SU-DHL-6 (cell line): ENCODE measurements around the gene OBP2A.
"Not testable (repeated sequence)": the region's sequence is repeated elsewhere in the genome, so short reads cannot be mapped to it uniquely, and the experiment has no call there.

Experiments used
- H2AFZ ChIP-seq: fragments of 200-600 bp; sonication (generic); 2 replicates; pipeline ENCODE4 v1.6.1; 2014; ENCODE audit warnings: low read depth, mild to moderate bottlenecking, moderate library complexity, mixed read lengths, antibody characterized with exemption, low read length; ENCODE audit not compliant: severe bottlenecking
- H3F3A ChIP-seq: fragments of 200-600 bp; shearing (Covaris generic); 2 replicates; pipeline ENCODE4 v1.6.0; 2016; ENCODE audit warnings: antibody characterized with exemption, mild to moderate bottlenecking; ENCODE audit not compliant: insufficient read depth
- H3K27ac ChIP-seq: fragments of 200-600 bp; sonication (generic); 2 replicates; pipeline ENCODE4 v1.5.1; 2016; ENCODE audit warnings: low read depth, mild to moderate bottlenecking, low read length, moderate library complexity, mixed read lengths
- H3K27me3 ChIP-seq: fragments of 200-600 bp; sonication (generic), shearing (Covaris generic); 2 replicates; pipeline ENCODE4 v1.6.0; 2014; ENCODE audit warnings: mild to moderate bottlenecking, low read length
- H3K36me3 ChIP-seq: fragments of 200-600 bp; sonication (generic); 2 replicates; pipeline ENCODE4 v1.6.1; 2014; ENCODE audit warnings: mild to moderate bottlenecking, low read length, mixed read lengths
- H3K4me2 ChIP-seq: fragments of 300-600, 200-600 bp; shearing (Covaris generic), sonication (generic); 2 replicates; pipeline ENCODE4 v1.6.0; 2014; ENCODE audit warnings: low read length, low read depth, mild to moderate bottlenecking; ENCODE audit not compliant: poor library complexity, severe bottlenecking
- H3K4me3 ChIP-seq: fragments of 200-600 bp; sonication (generic); 2 replicates; pipeline ENCODE4 v1.5.1; 2014; ENCODE audit warnings: antibody characterized with exemption, low read length, mild to moderate bottlenecking, mixed read lengths; ENCODE audit not compliant: insufficient read depth, poor library complexity, severe bottlenecking
- H3K79me2 ChIP-seq: fragments of 200-600 bp; sonication (generic); 2 replicates; pipeline ENCODE4 v1.6.1; 2014; ENCODE audit warnings: mild to moderate bottlenecking, low read length, moderate library complexity; ENCODE audit not compliant: insufficient read depth
- H3K9ac ChIP-seq: fragments of 200-600 bp; sonication (generic); 2 replicates; pipeline ENCODE4 v1.7.0; 2014; ENCODE audit warnings: mild to moderate bottlenecking, low read length
- H3K9me2 ChIP-seq: fragments of 200-600 bp; sonication (generic); replicated peaks from 2 replicates; pipeline ENCODE4 v1.6.1; 2014; ENCODE audit warnings: low read length; ENCODE audit not compliant: insufficient read depth
- H3K9me3 ChIP-seq: fragments of 200-600 bp; sonication (generic); 2 replicates; pipeline ENCODE4 v1.6.1; 2014; ENCODE audit warnings: low read length, mixed read lengths; ENCODE audit not compliant: insufficient read depth
- H4K20me1 ChIP-seq: fragments of 200-600 bp; sonication (generic); 2 replicates; pipeline ENCODE4 v1.6.1; 2014; ENCODE audit warnings: low read depth, mild to moderate bottlenecking, antibody characterized with exemption, low read length, moderate library complexity, mixed read lengths
- CTCF ChIP-seq: fragments of 200-600 bp; sonication (generic); IDR thresholded peaks from one replicate; pipeline ENCODE4 v1.5.1; 2017; ENCODE audit warnings: antibody characterized with exemption, mild to moderate bottlenecking, low read length, moderate library complexity; ENCODE audit not compliant: insufficient read depth, poor library complexity, severe bottlenecking
- EZH2phosphoT487 ChIP-seq: fragments of 200-600 bp; sonication (generic), shearing (Covaris generic); conservative IDR thresholded peaks from 2 replicates; pipeline ENCODE4 v1.6.1; 2018; ENCODE audit warnings: mild to moderate bottlenecking, antibody characterized with exemption, low read length, moderate library complexity, mixed read lengths

OBP2A gene

GRCh38 chr9:135512241-135512603 lies 33.7 kb upstream of the OBP2A start:
- Histone ChIP-seq H3K36me3 (no peaks in the 10 kb centered on the region), H3K9me2 (no peaks in the 10 kb centered on the region), H3K9ac (no peak overlapping the region), H3K9me3 (no peaks in the 10 kb centered on the region), H3K4me3 (no peak overlapping the region), H4K20me1 (no peaks in the 10 kb centered on the region), H3K79me2 (no peaks in the 10 kb centered on the region), H3F3A (no peaks in the 10 kb centered on the region), H3K27me3 (no peaks in the 10 kb centered on the region), H2AFZ (no peak overlapping the region), H3K27ac (no peak overlapping the region), H3K4me2 (no peak overlapping the region)
- TF ChIP-seq EZH2phosphoT487 = no peak
- TF ChIP-seq CTCF = no peak

- Histone ChIP-seq H3K4me2 (no peak overlapping the region), H3K79me2 (no peaks in the 10 kb centered on the region), H3K27ac (no peak overlapping the region), H2AFZ (no peak overlapping the region), H3K9me3 (no peaks in the 10 kb centered on the region), H3K9me2 (no peaks in the 10 kb centered on the region), H3F3A (no peaks in the 10 kb centered on the region), H3K27me3 (no peaks in the 10 kb centered on the region), H3K36me3 (no peaks in the 10 kb centered on the region), H3K4me3 (no peak overlapping the region), H4K20me1 (no peaks in the 10 kb centered on the region), H3K9ac (no peak overlapping the region)
- TF ChIP-seq CTCF (no peak), EZH2phosphoT487 (no peak)
Measured at GRCh38 chr9:135512904-135513303, 33.0 kb upstream of the OBP2A start.

GRCh38 chr9:135513351-135513846 lies 32.5 kb upstream of the OBP2A start:
- Histone ChIP-seq H3K9ac (no peak overlapping the region), H3K4me3 (no peak overlapping the region), H4K20me1 (no peaks in the 10 kb centered on the region), H3K9me2 (no peaks in the 10 kb centered on the region), H3K4me2 (no peak overlapping the region), H3F3A (no peaks in the 10 kb centered on the region), H2AFZ (no peak overlapping the region), H3K79me2 (no peaks in the 10 kb centered on the region), H3K9me3 (no peaks in the 10 kb centered on the region), H3K27me3 (no peaks in the 10 kb centered on the region), H3K27ac (no peak overlapping the region), H3K36me3 (no peaks in the 10 kb centered on the region)
- TF ChIP-seq CTCF (no peak), EZH2phosphoT487 (no peak)

GRCh38 chr9:135513906-135514305 lies 32.0 kb upstream of the OBP2A start:
- H3K9me3 ChIP-seq, H3K9ac ChIP-seq, H3K27me3 ChIP-seq, H3K79me2 ChIP-seq, H3K9me2 ChIP-seq, H2AFZ ChIP-seq, H3K4me3 ChIP-seq, H3K27ac ChIP-seq, H4K20me1 ChIP-seq, H3K36me3 ChIP-seq, H3K4me2 ChIP-seq, H3F3A ChIP-seq: not testable (repeated sequence)
